Mucosa of rectum (tissue), 2 donors: ENCODE measurements around the gene LY6G5B.

Experiments
- H3K27ac ChIP-seq, 2 donors: one replicate each; pipeline ENCODE4 v1.7.0; 2013; ENCODE audit warnings: inconsistent platforms in 2 of 2, low read depth in 2 of 2, low read length in 2 of 2
- H3K27me3 ChIP-seq, 2 donors: one replicate each; pipeline ENCODE4 v1.7.0; 2013; ENCODE audit warnings: low read length in 2 of 2; ENCODE audit not compliant: control insufficient read depth in 2 of 2, insufficient read depth in 2 of 2
- H3K36me3 ChIP-seq, 2 donors: one replicate each; pipeline ENCODE4 v1.7.0; 2013; ENCODE audit warnings: low read length in 2 of 2; ENCODE audit not compliant: control insufficient read depth in 2 of 2, insufficient read depth in 2 of 2
- H3K4me1 ChIP-seq, 2 donors: one replicate each; pipeline ENCODE4 v1.7.0; 2013; ENCODE audit warnings: low read length in 2 of 2, mild to moderate bottlenecking in 1 of 2; ENCODE audit not compliant: control insufficient read depth in 2 of 2, insufficient read depth in 2 of 2
- H3K4me3 ChIP-seq, 2 donors: one replicate each; pipeline ENCODE4 v1.7.0; 2013; ENCODE audit warnings: low read length in 2 of 2
- H3K9ac ChIP-seq, 2 donors: one replicate each; pipeline ENCODE4 v1.7.0; 2013; ENCODE audit warnings: low read length in 2 of 2, low read depth in 1 of 2, mild to moderate bottlenecking in 1 of 2
- H3K9me3 ChIP-seq, 2 donors: one replicate each; pipeline ENCODE4 v1.7.0; 2013; ENCODE audit warnings: low read length in 2 of 2; ENCODE audit not compliant: control insufficient read depth in 2 of 2
- donor health status: healthy.
- donor health status: Normal muscosa, but diverticular disease.

The LY6G5B gene

GRCh38 chr6:31663126-31663960 is 6.4 kb upstream of the LY6G5B start:
- H3K27me3 ChIP-seq, result no peaks in the 10 kb centered on the region
- H3K36me3 ChIP-seq, result peaks cover 13 to 30% of the 10 kb centered on the region in 2 donors
- H3K27ac ChIP-seq, result peak overlapping the region in 1 of 2 donors; percentile 99
- peak overlapping the region; percentile 17 to 95 for H3K9ac ChIP-seq
- H3K4me1 ChIP-seq, result peaks cover 35 to 47% of the 10 kb centered on the region in 2 donors
- H3K9me3 ChIP-seq, result no peaks in the 10 kb centered on the region
- peak overlapping the region; percentile 88 to 95 for H3K4me3 ChIP-seq

GRCh38 chr6:31663961-31664789 is 5.6 kb upstream of the LY6G5B start:
- Histone ChIP-seq H3K36me3 (peaks cover 21 to 36% of the 10 kb centered on the region in 2 donors), H3K27me3 (no peaks in the 10 kb centered on the region), H3K4me1 (peaks cover 27 to 40% of the 10 kb centered on the region in 2 donors), H3K27ac (peak overlapping the region; percentile 98 to 99), H3K9ac (peak overlapping the region; percentile 95 to 98), H3K4me3 (peak overlapping the region; percentile 88 to 95), H3K9me3 (no peaks in the 10 kb centered on the region)

GRCh38 chr6:31664790-31665500 is 4.8 kb upstream of the LY6G5B start, which contains the start of gene GPANK1:
GPANK1 (minus strand) TSS chr6:31664997; CDS start chr6:31664478, 519 bp downstream.
- peaks cover 29 to 42% of the 10 kb centered on the region in 2 donors for H3K36me3 ChIP-seq
- H3K27me3 ChIP-seq, result no peaks in the 10 kb centered on the region
- peak within 1 kb of the TSS; percentile 95 to 98 for H3K9ac ChIP-seq
- H3K9me3 ChIP-seq, result no peaks in the 10 kb centered on the region
- peaks cover 21 to 33% of the 10 kb centered on the region in 2 donors for H3K4me1 ChIP-seq
- H3K27ac ChIP-seq, result peak within 1 kb of the TSS; percentile 98 to 99
- H3K4me3 ChIP-seq, result peak within 1 kb of the TSS; percentile 88 to 95

- Histone ChIP-seq H3K4me1 (peaks cover 21 to 31% of the 10 kb centered on the region in 2 donors), H3K36me3 (peaks cover 36 to 48% of the 10 kb centered on the region in 2 donors)
Observed at GRCh38 chr6:31665501-31666336, 4.1 kb upstream of the LY6G5B start, which contains the start of gene CSNK2B. CSNK2B (plus strand) TSS chr6:31666080; CDS start chr6:31666832, 752 bp downstream.

GRCh38 chr6:31666337-31666965 is 3.3 kb upstream of the LY6G5B start:
- Histone ChIP-seq H3K27ac (peak overlapping the region; percentile 80 to 99), H3K9ac (peak overlapping the region; percentile 95), H3K9me3 (no peaks in the 10 kb centered on the region), H3K27me3 (no peaks in the 10 kb centered on the region), H3K36me3 (peaks cover 43 to 55% of the 10 kb centered on the region in 2 donors), H3K4me1 (peaks cover 21 to 26% of the 10 kb centered on the region in 2 donors), H3K4me3 (peak overlapping the region; percentile 88 to 95)

More at GRCh38 chr6:31665501-31666336, 4.1 kb upstream of the LY6G5B start, which contains the start of gene CSNK2B:
- H3K27ac ChIP-seq, result peak within 1 kb of the TSS; percentile 98 to 99
- no peaks in the 10 kb centered on the region for H3K27me3 ChIP-seq
- no peaks in the 10 kb centered on the region for H3K9me3 ChIP-seq
- peak within 1 kb of the TSS; percentile 88 to 95 for H3K4me3 ChIP-seq
- H3K9ac ChIP-seq, result peak within 1 kb of the TSS; percentile 95 to 98

- H3K27me3 ChIP-seq, result no peaks in the 10 kb centered on the region
- H3K27ac ChIP-seq, result no peak overlapping the region
- no peak overlapping the region for H3K4me3 ChIP-seq
- H3K36me3 ChIP-seq, result peaks cover 12 to 15% of the 10 kb centered on the region in 2 donors
- H3K9ac ChIP-seq, result no peak overlapping the region
- H3K4me1 ChIP-seq, result peaks cover 7 to 11% of the 10 kb centered on the region in 2 donors
- no peaks in the 10 kb centered on the region for H3K9me3 ChIP-seq
Observed at GRCh38 chr6:31676322-31676903, 6.6 kb downstream of the LY6G5B start.

- H3K9ac ChIP-seq, result no peak overlapping the region
- no peaks in the 10 kb centered on the region for H3K27me3 ChIP-seq
- no peak overlapping the region for H3K27ac ChIP-seq
- no peaks in the 10 kb centered on the region for H3K9me3 ChIP-seq
- H3K36me3 ChIP-seq, result peaks cover 7 to 10% of the 10 kb centered on the region in 2 donors
- H3K4me1 ChIP-seq, result peaks cover 10 to 13% of the 10 kb centered on the region in 2 donors
- H3K4me3 ChIP-seq, result no peak overlapping the region
Observed at GRCh38 chr6:31676904-31677303, 7.1 kb downstream of the LY6G5B start.

- Histone ChIP-seq H3K9me3 (no peaks in the 10 kb centered on the region), H3K27me3 (no peaks in the 10 kb centered on the region), H3K27ac (no peak overlapping the region), H3K4me3 (no peak overlapping the region), H3K4me1 (peaks cover 10 to 13% of the 10 kb centered on the region in 2 donors), H3K9ac (no peak overlapping the region), H3K36me3 (peaks cover 3 to 4% of the 10 kb centered on the region in 2 donors)
Observed at GRCh38 chr6:31677955-31678354, 8.2 kb downstream of the LY6G5B start.
